Neural cell (in vitro differentiated cells): Measurements from ENCODE around the gene GARIN5A. TPM values are rescaled to one million over a fixed set of nuclear protein-coding genes. Genes with fewer than 3 reads are reported as not detected.

Source experiments
- H2AFZ ChIP-seq: fragments of 200-600, 300-800 bp; sonication (generic), shearing (Covaris generic); 2 replicates; pipeline ENCODE4 v1.6.0; 2014; ENCODE audit warnings: low read depth, mild to moderate bottlenecking, antibody characterized with exemption, low read length, moderate library complexity
- H3F3A ChIP-seq: fragments of 200-600 bp; shearing (Covaris generic); 2 replicates; pipeline ENCODE4 v1.6.1; 2016; ENCODE audit warnings: mild to moderate bottlenecking, moderate library complexity, mixed read lengths, antibody characterized with exemption, low read length; ENCODE audit not compliant: insufficient read depth, poor library complexity, severe bottlenecking
- H3K27ac ChIP-seq: fragments of 200-600, 300-800 bp; sonication (generic), shearing (Covaris generic); 2 replicates; pipeline ENCODE4 v1.5.1; 2014; ENCODE audit warnings: mild to moderate bottlenecking, low read length, moderate library complexity
- H3K27me3 ChIP-seq: fragments of 300-800, 200-600 bp; sonication (generic), shearing (Covaris generic); 2 replicates; pipeline ENCODE4 v1.6.0; 2014; ENCODE audit warnings: mild to moderate bottlenecking, low read depth, low read length, moderate library complexity; ENCODE audit not compliant: insufficient read depth
- H3K36me3 ChIP-seq: fragments of 300-800, 200-600 bp; sonication (generic), shearing (Covaris generic); 2 replicates; pipeline ENCODE4 v1.5.1; 2014; ENCODE audit warnings: mild to moderate bottlenecking, antibody characterized with exemption, low read length, moderate library complexity; ENCODE audit not compliant: insufficient read depth
- H3K4me2 ChIP-seq: fragments of 300-800, 200-600 bp; sonication (generic), shearing (Covaris generic); 2 replicates; pipeline ENCODE4 v1.6.0; 2014; ENCODE audit warnings: mild to moderate bottlenecking, low read length
- H3K4me3 ChIP-seq: fragments of 300-800, 200-600 bp; sonication (generic), shearing (Covaris generic); 2 replicates; pipeline ENCODE4 v1.5.1; 2014; ENCODE audit warnings: mild to moderate bottlenecking, low read length, moderate library complexity
- H3K79me2 ChIP-seq: fragments of 200-600 bp; shearing (Covaris generic); replicated peaks from 2 replicates; pipeline ENCODE4 v1.6.0; 2014; ENCODE audit warnings: mild to moderate bottlenecking, low read length, moderate library complexity; ENCODE audit not compliant: insufficient read depth
- H3K9ac ChIP-seq: fragments of 300-800, 200-600 bp; sonication (generic), shearing (Covaris generic); 2 replicates; pipeline ENCODE4 v1.6.1; 2016; ENCODE audit warnings: mild to moderate bottlenecking, low read length, mixed read lengths
- H3K9me2 ChIP-seq: fragments of 200-600 bp; shearing (Covaris generic); 2 replicates; pipeline ENCODE4 v1.6.1; 2016; ENCODE audit warnings: mild to moderate bottlenecking, low read length, mixed read lengths; ENCODE audit not compliant: insufficient read depth
- H3K9me3 ChIP-seq: fragments of 200-600, 300-800 bp; sonication (generic), shearing (Covaris generic); 2 replicates; pipeline ENCODE4 v1.6.1; 2016; ENCODE audit warnings: mild to moderate bottlenecking, mixed run types, low read length, moderate library complexity, mixed read lengths
- H4K20me1 ChIP-seq: fragments of 200-600 bp; shearing (Covaris generic); 2 replicates; pipeline ENCODE4 v1.6.1; 2016; ENCODE audit warnings: mild to moderate bottlenecking, mixed run types; ENCODE audit not compliant: insufficient read depth
- EP300 ChIP-seq: fragments of 450-650 bp; conservative IDR thresholded peaks from 2 replicates; pipeline ENCODE4 v1.6.1; 2014; ENCODE audit warnings: antibody characterized with exemption, mild to moderate bottlenecking, moderate library complexity; ENCODE audit not compliant: poor library complexity, severe bottlenecking
- EZH2 ChIP-seq: fragments of 200-600, 300-800 bp; shearing (Covaris generic), sonication (generic); IDR thresholded peaks from 2 replicates; pipeline ENCODE4 v1.6.1; 2014; ENCODE audit warnings: antibody characterized with exemption, low read length, borderline replicate concordance, mild to moderate bottlenecking; ENCODE audit not compliant: insufficient read depth, poor library complexity, severe bottlenecking
- MXI1 ChIP-seq: fragments of 450-650 bp; conservative IDR thresholded peaks from 2 replicates; pipeline ENCODE4 v1.6.1; 2014; ENCODE audit warnings: antibody characterized with exemption, mild to moderate bottlenecking; ENCODE audit not compliant: poor library complexity, severe bottlenecking
- POLR2AphosphoS5 ChIP-seq: IDR thresholded peaks from 2 replicates; pipeline ENCODE4 v1.6.1; 2012
- RAD21 ChIP-seq: fragments of 450-650 bp; conservative IDR thresholded peaks from 2 replicates; pipeline ENCODE4 v1.6.1; 2014; ENCODE audit warnings: antibody characterized with exemption, mild to moderate bottlenecking, moderate library complexity
- SMC3 ChIP-seq: fragments of 450-650 bp; conservative IDR thresholded peaks from 2 replicates; pipeline ENCODE4 v1.6.1; 2014; ENCODE audit warnings: antibody characterized with exemption, mild to moderate bottlenecking, moderate library complexity; ENCODE audit not compliant: poor library complexity
- TAF1 ChIP-seq: IDR thresholded peaks from 2 replicates; pipeline ENCODE4 v1.6.1; 2012; ENCODE audit warnings: low read depth
- polyA plus RNA-seq: library from polyadenylated mRNA; depleted of rRNA; stranded (reverse); fragments of >200 nt; gene quantifications from 2 replicates; pipeline ENCODE4 v1.2.3, GENCODE V29; 2014
- TF ChIP-seq, protein P1 (sequence below): IDR thresholded peaks from 2 replicates; pipeline ENCODE4 v1.6.1; 2012; ENCODE audit warnings: borderline replicate concordance
- TF ChIP-seq, protein P2 (sequence below): fragments of 450-650 bp; IDR thresholded peaks from 2 replicates; pipeline ENCODE4 v1.5.1; 2014; ENCODE audit warnings: antibody characterized with exemption, mild to moderate bottlenecking, moderate library complexity; ENCODE audit not compliant: poor library complexity, severe bottlenecking

The GARIN5A gene
- polyA plus RNA-seq, 1 donor from 2014 or later = 3.3 TPM

DNA sequence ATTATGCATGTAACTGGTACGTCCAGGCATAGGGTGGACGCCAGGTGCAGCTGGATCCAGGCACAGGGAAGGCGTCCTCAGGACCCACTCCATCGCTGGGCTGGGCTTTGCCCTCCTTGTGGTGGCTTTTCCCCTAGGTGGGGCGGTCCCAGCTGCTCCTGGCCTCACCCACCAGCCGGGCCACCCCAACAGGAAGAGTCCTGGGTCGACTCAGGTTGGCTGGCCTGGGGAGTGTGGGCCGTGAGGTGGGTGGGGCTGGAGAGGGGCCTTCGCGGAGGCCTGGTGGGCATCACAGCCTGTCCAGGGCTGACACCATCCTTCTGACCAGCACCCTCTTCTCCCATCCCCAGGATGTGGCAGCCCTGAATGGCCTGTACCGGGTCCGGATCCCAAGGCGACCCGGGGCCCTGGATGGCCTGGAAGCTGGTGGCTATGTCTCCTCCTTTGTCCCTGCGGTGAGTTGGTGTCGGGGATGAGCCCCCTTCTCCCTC, 3.2 kb upstream of the GARIN5A start:
- Histone ChIP-seq H3K4me3 (no peak overlapping the region), H3K4me2 (no peak overlapping the region), H3K9me2 (no peaks in the 10 kb centered on the region), H3K79me2 (peaks cover 21% of the 10 kb centered on the region), H3K27ac (no peak overlapping the region), H3F3A (peaks cover 3% of the 10 kb centered on the region), H2AFZ (no peak overlapping the region), H3K9ac (no peak overlapping the region), H3K36me3 (no peaks in the 10 kb centered on the region), H3K9me3 (no peaks in the 10 kb centered on the region), H4K20me1 (no peaks in the 10 kb centered on the region), H3K27me3 (no peaks in the 10 kb centered on the region)
- TF ChIP-seq RAD21 (no peak), SMC3 (no peak), POLR2AphosphoS5 (no peak)
- TF ChIP-seq, protein P1, sequence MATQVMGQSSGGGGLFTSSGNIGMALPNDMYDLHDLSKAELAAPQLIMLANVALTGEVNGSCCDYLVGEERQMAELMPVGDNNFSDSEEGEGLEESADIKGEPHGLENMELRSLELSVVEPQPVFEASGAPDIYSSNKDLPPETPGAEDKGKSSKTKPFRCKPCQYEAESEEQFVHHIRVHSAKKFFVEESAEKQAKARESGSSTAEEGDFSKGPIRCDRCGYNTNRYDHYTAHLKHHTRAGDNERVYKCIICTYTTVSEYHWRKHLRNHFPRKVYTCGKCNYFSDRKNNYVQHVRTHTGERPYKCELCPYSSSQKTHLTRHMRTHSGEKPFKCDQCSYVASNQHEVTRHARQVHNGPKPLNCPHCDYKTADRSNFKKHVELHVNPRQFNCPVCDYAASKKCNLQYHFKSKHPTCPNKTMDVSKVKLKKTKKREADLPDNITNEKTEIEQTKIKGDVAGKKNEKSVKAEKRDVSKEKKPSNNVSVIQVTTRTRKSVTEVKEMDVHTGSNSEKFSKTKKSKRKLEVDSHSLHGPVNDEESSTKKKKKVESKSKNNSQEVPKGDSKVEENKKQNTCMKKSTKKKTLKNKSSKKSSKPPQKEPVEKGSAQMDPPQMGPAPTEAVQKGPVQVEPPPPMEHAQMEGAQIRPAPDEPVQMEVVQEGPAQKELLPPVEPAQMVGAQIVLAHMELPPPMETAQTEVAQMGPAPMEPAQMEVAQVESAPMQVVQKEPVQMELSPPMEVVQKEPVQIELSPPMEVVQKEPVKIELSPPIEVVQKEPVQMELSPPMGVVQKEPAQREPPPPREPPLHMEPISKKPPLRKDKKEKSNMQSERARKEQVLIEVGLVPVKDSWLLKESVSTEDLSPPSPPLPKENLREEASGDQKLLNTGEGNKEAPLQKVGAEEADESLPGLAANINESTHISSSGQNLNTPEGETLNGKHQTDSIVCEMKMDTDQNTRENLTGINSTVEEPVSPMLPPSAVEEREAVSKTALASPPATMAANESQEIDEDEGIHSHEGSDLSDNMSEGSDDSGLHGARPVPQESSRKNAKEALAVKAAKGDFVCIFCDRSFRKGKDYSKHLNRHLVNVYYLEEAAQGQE = no peak

DNA sequence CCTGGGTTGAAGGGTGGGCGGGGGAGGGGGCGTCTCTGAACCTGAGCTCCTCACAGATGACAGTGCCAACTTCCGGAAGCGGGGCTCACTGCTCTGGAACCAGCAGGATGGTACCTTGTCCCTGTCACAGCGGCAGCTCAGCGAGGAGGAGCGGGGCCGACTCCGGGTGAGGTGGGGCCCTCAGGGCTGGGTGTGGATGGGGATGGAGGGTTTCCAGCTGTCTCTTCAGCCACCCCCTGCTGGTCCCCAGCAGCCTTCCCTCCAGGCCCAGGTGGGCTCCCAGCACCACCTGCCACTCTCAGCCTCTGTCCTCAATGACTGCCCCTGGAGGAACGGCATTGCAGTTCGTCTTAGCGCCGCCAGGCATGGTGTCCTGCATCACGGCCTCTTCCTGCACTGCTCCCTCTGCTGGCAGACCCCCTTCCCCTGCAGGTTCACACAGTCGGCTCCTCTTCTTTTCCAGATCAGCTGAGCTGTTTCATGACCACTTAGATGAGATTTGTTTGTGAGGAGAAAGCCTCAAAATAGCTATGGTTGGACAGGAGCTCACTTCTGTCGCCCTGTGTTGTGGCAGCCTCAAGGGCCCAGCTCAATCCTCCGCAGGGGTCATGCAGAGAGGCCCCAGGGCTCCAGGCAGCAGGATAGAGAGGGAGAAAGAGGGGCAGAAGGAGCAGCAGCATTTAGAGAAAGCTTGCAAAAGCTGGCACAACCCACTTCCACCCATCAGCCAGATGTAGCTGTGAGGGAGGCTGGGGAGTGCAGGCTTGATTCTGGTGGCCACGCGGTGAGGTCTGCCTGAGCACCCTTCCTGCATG, 2.5 kb upstream of the GARIN5A start:
- Histone ChIP-seq H3K36me3 (no peaks in the 10 kb centered on the region), H3K27me3 (no peaks in the 10 kb centered on the region), H3K9ac (no peak overlapping the region), H3K79me2 (peaks cover 21% of the 10 kb centered on the region), H3K4me3 (no peak overlapping the region), H3F3A (peaks cover 3% of the 10 kb centered on the region), H2AFZ (no peak overlapping the region), H4K20me1 (no peaks in the 10 kb centered on the region), H3K9me3 (no peaks in the 10 kb centered on the region), H3K27ac (no peak overlapping the region), H3K4me2 (no peak overlapping the region), H3K9me2 (no peaks in the 10 kb centered on the region)
- TF ChIP-seq EZH2 (no peak), POLR2AphosphoS5 (no peak), RAD21 (no peak), SMC3 (no peak), EP300 (no peak), MXI1 (no peak), TAF1 (no peak)
- TF ChIP-seq, protein P2, sequence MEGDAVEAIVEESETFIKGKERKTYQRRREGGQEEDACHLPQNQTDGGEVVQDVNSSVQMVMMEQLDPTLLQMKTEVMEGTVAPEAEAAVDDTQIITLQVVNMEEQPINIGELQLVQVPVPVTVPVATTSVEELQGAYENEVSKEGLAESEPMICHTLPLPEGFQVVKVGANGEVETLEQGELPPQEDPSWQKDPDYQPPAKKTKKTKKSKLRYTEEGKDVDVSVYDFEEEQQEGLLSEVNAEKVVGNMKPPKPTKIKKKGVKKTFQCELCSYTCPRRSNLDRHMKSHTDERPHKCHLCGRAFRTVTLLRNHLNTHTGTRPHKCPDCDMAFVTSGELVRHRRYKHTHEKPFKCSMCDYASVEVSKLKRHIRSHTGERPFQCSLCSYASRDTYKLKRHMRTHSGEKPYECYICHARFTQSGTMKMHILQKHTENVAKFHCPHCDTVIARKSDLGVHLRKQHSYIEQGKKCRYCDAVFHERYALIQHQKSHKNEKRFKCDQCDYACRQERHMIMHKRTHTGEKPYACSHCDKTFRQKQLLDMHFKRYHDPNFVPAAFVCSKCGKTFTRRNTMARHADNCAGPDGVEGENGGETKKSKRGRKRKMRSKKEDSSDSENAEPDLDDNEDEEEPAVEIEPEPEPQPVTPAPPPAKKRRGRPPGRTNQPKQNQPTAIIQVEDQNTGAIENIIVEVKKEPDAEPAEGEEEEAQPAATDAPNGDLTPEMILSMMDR = no peak
- TF ChIP-seq, protein P1 = no peak
